IPS-NIHi7 (cell line): ENCODE results near the gene PDLIM1.

Experiments used
- DNase-seq: peaks from one replicate; pipeline ENCODE4 v3.0.0; 2012; ENCODE audit warnings: mixed read lengths; ENCODE audit errors: extremely low spot score

PDLIM1 gene

GRCh38 chr10:95290461-95291364, at the start of gene PDLIM1:
Gene PDLIM1 (minus strand): TSS chr10:95291003. CDS start chr10:95290915, 88 bp downstream.
- DNase-seq: peak; percentile 89

GRCh38 chr10:95339863-95340262, 49.1 kb upstream of the PDLIM1 start:
- no peak for DNase-seq

GRCh38 chr10:95337423-95338160, 46.8 kb upstream of the PDLIM1 start:
- no peak for DNase-seq

GRCh38 chr10:95336702-95337101, 45.9 kb upstream of the PDLIM1 start:
- no peak for DNase-seq

- no peak for DNase-seq
Measured at GRCh38 chr10:95335933-95336699, 45.3 kb upstream of the PDLIM1 start.

- no peak for DNase-seq
Measured at GRCh38 chr10:95334805-95335144, 44.0 kb upstream of the PDLIM1 start.

- no peak for DNase-seq
Measured at GRCh38 chr10:95333997-95334804, 43.4 kb upstream of the PDLIM1 start.

- no peak for DNase-seq
Measured at GRCh38 chr10:95332666-95333249, 42.0 kb upstream of the PDLIM1 start.

- no peak for DNase-seq
Measured at GRCh38 chr10:95331596-95332130, 40.9 kb upstream of the PDLIM1 start.

- DNase-seq: no peak
Measured at GRCh38 chr10:95330966-95331453, 40.2 kb upstream of the PDLIM1 start.

- no peak for DNase-seq
Measured at GRCh38 chr10:95329296-95329695, 38.5 kb upstream of the PDLIM1 start.

GRCh38 chr10:95328013-95328412, 37.2 kb upstream of the PDLIM1 start:
- DNase-seq: no peak

GRCh38 chr10:95327367-95327766, 36.6 kb upstream of the PDLIM1 start:
- no peak for DNase-seq

- DNase-seq: no peak
Measured at GRCh38 chr10:95326396-95326795, 35.6 kb upstream of the PDLIM1 start.

- no peak for DNase-seq
Measured at GRCh38 chr10:95325863-95326262, 35.1 kb upstream of the PDLIM1 start.

GRCh38 chr10:95324436-95325268, 33.8 kb upstream of the PDLIM1 start:
- no peak for DNase-seq

- DNase-seq: no peak
Measured at GRCh38 chr10:95321554-95322301, 30.9 kb upstream of the PDLIM1 start.

- DNase-seq: no peak
Measured at GRCh38 chr10:95319239-95319638, 28.4 kb upstream of the PDLIM1 start.

GRCh38 chr10:95315509-95315908, 24.7 kb upstream of the PDLIM1 start:
- DNase-seq: no peak
